Esophagus muscularis mucosa (tissue), 4 donors: ENCODE results near the gene RFX5.

ENCODE experiments used
- EP300 ChIP-seq: sonication (generic); formaldehyde crosslinking; IDR thresholded peaks from one replicate; pipeline ENCODE4 v1.6.1; 2017; ENCODE audit warnings: antibody characterized with exemption
- POLR2A ChIP-seq: fragments of 450-650 bp; IDR thresholded peaks from one replicate; pipeline ENCODE4 v1.6.1; 2017; ENCODE audit warnings: antibody characterized with exemption, moderate library complexity, mild to moderate bottlenecking, low read depth
- POLR2AphosphoS5 ChIP-seq, 2 donors: sonication (generic); formaldehyde crosslinking; IDR thresholded peaks; one replicate each; pipeline ENCODE4 v1.6.1; 2017; ENCODE audit warnings: antibody characterized with exemption in 2 of 2
- TF ChIP-seq, protein P1 (sequence below), 3 experiments: fragments of 200-600 bp in 2 of 3; fragments of 450-650 bp in 1 of 3; sonication (generic) in 2 of 3; IDR thresholded peaks; one replicate each; pipeline ENCODE4 v1.5.1; 2017 to 2019; ENCODE audit warnings: antibody characterized with exemption in 3 of 3, mild to moderate bottlenecking in 2 of 3, moderate library complexity in 1 of 3

DNA sequence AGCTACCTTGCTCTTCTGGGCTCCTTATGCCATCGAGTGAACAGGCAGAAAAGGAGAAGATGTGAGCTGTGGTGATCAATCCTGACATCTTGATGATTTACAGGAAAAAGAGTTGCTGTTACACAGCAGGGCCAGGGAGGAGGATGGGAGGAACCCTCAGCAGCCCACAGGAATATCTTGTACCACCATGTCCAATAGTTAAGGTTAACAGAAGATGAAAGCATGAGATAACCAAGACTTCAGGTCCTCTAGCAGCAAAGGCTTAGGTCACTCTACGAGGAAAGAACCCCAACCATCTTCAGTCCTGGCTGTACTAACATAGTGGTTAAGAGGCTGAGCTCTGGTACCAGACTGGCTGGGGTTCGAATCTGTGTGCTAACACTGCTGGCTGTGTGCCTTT, 37.5 kb upstream of the RFX5 start:
- TF ChIP-seq POLR2A (no peak), EP300 (no peak), POLR2AphosphoS5 (IDR thresholded peaks at IDR 0.05) (no peak)
- TF ChIP-seq, protein P1, sequence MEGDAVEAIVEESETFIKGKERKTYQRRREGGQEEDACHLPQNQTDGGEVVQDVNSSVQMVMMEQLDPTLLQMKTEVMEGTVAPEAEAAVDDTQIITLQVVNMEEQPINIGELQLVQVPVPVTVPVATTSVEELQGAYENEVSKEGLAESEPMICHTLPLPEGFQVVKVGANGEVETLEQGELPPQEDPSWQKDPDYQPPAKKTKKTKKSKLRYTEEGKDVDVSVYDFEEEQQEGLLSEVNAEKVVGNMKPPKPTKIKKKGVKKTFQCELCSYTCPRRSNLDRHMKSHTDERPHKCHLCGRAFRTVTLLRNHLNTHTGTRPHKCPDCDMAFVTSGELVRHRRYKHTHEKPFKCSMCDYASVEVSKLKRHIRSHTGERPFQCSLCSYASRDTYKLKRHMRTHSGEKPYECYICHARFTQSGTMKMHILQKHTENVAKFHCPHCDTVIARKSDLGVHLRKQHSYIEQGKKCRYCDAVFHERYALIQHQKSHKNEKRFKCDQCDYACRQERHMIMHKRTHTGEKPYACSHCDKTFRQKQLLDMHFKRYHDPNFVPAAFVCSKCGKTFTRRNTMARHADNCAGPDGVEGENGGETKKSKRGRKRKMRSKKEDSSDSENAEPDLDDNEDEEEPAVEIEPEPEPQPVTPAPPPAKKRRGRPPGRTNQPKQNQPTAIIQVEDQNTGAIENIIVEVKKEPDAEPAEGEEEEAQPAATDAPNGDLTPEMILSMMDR (IDR thresholded peaks at IDR 0.05) = no peak
